IMR-90 (cell line): ENCODE data around the gene UCKL1. TPM values are rescaled to one million over a fixed set of nuclear protein-coding genes. Genes with fewer than 3 reads are reported as not detected.

Experiments
- ATAC-seq: fragments of 200-7000 bp; cut with Tn5 transposase; 2 replicates; pipeline ENCODE4 v1.9.1; 2020; ENCODE audit warnings: low read depth, mild to moderate bottlenecking, moderate library complexity
- BruUV-seq: library from RNA; stranded (reverse); fragments of 400-500 nt; replicated peaks from 2 replicates; lab custom pipeline; 2021; lab: Mats Ljungman, UMichigan
- CTCF ChIA-PET: fragments of 300-600 bp; formaldehyde crosslinking; extraction: SDS; loops from one replicate; lab custom pipeline; 2021; ENCODE audit warnings: antibody characterized with exemption; lab: Yijun Ruan, JAX
- POLR2A ChIA-PET: fragments of 300-600 bp; sonication (Branson Sonifier 250); formaldehyde crosslinking; loops from one replicate; lab custom pipeline; 2022; ENCODE audit warnings: antibody characterized with exemption; ENCODE audit not compliant: unreplicated experiment; lab: Charles Lee
- DNase-seq: peaks from one replicate; pipeline ENCODE4 v3.0.0; 2013
- H2AFZ ChIP-seq: replicated peaks from 2 replicates; pipeline ENCODE3; 2013; ENCODE audit warnings: low read length, mild to moderate bottlenecking; ENCODE audit not compliant: poor library complexity
- H2AK5ac ChIP-seq: 2 replicates; pipeline ENCODE4 v1.6.1; 2013; ENCODE audit warnings: low read depth, low read length, inconsistent platforms
- H2AK9ac ChIP-seq: replicated peaks from 2 replicates; pipeline ENCODE3; 2013; ENCODE audit warnings: mild to moderate bottlenecking, low read depth, low read length, moderate library complexity; ENCODE audit not compliant: poor library complexity
- H2BK120ac ChIP-seq: 2 replicates; pipeline ENCODE4 v1.6.1; 2013; ENCODE audit warnings: low read depth, low read length, inconsistent platforms
- H2BK15ac ChIP-seq: 3 replicates; pipeline ENCODE4 v1.6.1; 2013; ENCODE audit warnings: low read depth, low read length, inconsistent platforms
- H2BK20ac ChIP-seq: 2 replicates; pipeline ENCODE4 v1.6.1; 2013; ENCODE audit warnings: low read depth, mild to moderate bottlenecking, inconsistent platforms, low read length, moderate library complexity
- H2BK5ac ChIP-seq: 2 replicates; pipeline ENCODE4 v1.6.1; 2013; ENCODE audit warnings: mild to moderate bottlenecking, low read depth, low read length, inconsistent platforms; ENCODE audit not compliant: poor library complexity, severe bottlenecking
- H3K14ac ChIP-seq: replicated peaks from 2 replicates; pipeline ENCODE4 v1.6.1; 2013; ENCODE audit warnings: low read depth, low read length, inconsistent platforms
- H3K18ac ChIP-seq: 2 replicates; pipeline ENCODE4 v1.6.1; 2013; ENCODE audit warnings: low read depth, low read length, control low read depth
- H3K23ac ChIP-seq: 2 replicates; pipeline ENCODE4 v1.6.1; 2013; ENCODE audit warnings: low read depth, low read length, inconsistent platforms
- H3K27ac ChIP-seq: 2 replicates; pipeline ENCODE4 v1.5.1; 2013; ENCODE audit warnings: mild to moderate bottlenecking, control low read depth, low read length; ENCODE audit not compliant: insufficient read depth
- H3K27me3 ChIP-seq: 2 replicates; pipeline ENCODE4 v1.6.1; 2013; ENCODE audit warnings: low read length; ENCODE audit not compliant: control insufficient read depth, insufficient read depth
- H3K36me3 ChIP-seq: 2 replicates; pipeline ENCODE4 v1.6.1; 2013; ENCODE audit warnings: low read length, mixed read lengths; ENCODE audit not compliant: control insufficient read depth, insufficient read depth
- H3K4ac ChIP-seq: 2 replicates; pipeline ENCODE4 v1.6.1; 2013; ENCODE audit warnings: low read depth, low read length, inconsistent platforms
- H3K4me1 ChIP-seq: 2 replicates; pipeline ENCODE4 v1.6.1; 2013; ENCODE audit warnings: low read length, mixed read lengths; ENCODE audit not compliant: control insufficient read depth, insufficient read depth
- H3K4me2 ChIP-seq: 2 replicates; pipeline ENCODE4 v1.6.1; 2013; ENCODE audit warnings: low read depth, mild to moderate bottlenecking, control low read depth, low read length, moderate library complexity
- H3K4me3 ChIP-seq: 2 replicates; pipeline ENCODE4 v1.5.1; 2013; ENCODE audit warnings: low read depth, mild to moderate bottlenecking, control low read depth, low read length, moderate library complexity; ENCODE audit not compliant: insufficient read depth
- H3K56ac ChIP-seq: 2 replicates; pipeline ENCODE4 v1.6.1; 2013; ENCODE audit warnings: low read length, inconsistent platforms; ENCODE audit not compliant: insufficient read depth; ENCODE audit errors: extremely low read depth
- H3K79me1 ChIP-seq, 2 experiments: 2 replicates each; pipeline ENCODE4 v1.6.1; 2013; ENCODE audit warnings: low read length in 2 of 2, inconsistent platforms in 1 of 2, low read depth in 1 of 2
- H3K9ac ChIP-seq: 2 replicates; pipeline ENCODE4 v1.6.1; 2013; ENCODE audit warnings: low read depth, low read length, control low read depth
- H3K9me1 ChIP-seq: 2 replicates; pipeline ENCODE4 v1.6.1; 2013; ENCODE audit warnings: low read length, inconsistent platforms; ENCODE audit not compliant: insufficient read depth
- H3K9me3 ChIP-seq: 2 replicates; pipeline ENCODE4 v1.6.1; 2013; ENCODE audit warnings: low read length; ENCODE audit not compliant: control insufficient read depth, insufficient read depth
- H4K20me1 ChIP-seq: 2 replicates; pipeline ENCODE4 v1.6.1; 2013; ENCODE audit warnings: low read length, inconsistent platforms; ENCODE audit not compliant: insufficient read depth
- H4K5ac ChIP-seq: 2 replicates; pipeline ENCODE4 v1.6.1; 2013; ENCODE audit warnings: mild to moderate bottlenecking, low read depth, low read length, control low read depth
- H4K8ac ChIP-seq, 2 experiments: 2 replicates each; pipeline ENCODE4 v1.6.1; 2013; ENCODE audit warnings: low read depth in 2 of 2, low read length in 2 of 2, control low read depth in 1 of 2, inconsistent platforms in 1 of 2
- H4K91ac ChIP-seq: 2 replicates; pipeline ENCODE4 v1.6.1; 2013; ENCODE audit warnings: low read depth, low read length, inconsistent platforms; ENCODE audit not compliant: insufficient read depth
- CEBPB ChIP-seq: IDR thresholded peaks from 2 replicates; pipeline ENCODE4 v1.6.1; 2012; ENCODE audit warnings: low read depth, low read length, improper control_type of control experiment
- FOS ChIP-seq: fragments of 150-350 bp; IDR thresholded peaks from 2 replicates; pipeline ENCODE4 v1.6.1; 2016; ENCODE audit warnings: low read depth, low read length
- WGBS, 2 experiments: methylation state at CpG; one replicate each; pipeline versions ENCODE4 v1.1.5 to v1.1.7; 2013; ENCODE audit warnings: missing lambda C conversion rate in 2 of 2; ENCODE audit not compliant: insufficient read length in 1 of 2; ENCODE audit errors: extremely low coverage in 2 of 2; 5-methylcytosine and 5-hydroxymethylcytosine counted together
- dilution Hi-C: fragments of 300-500 bp; cut with HindIII; formaldehyde crosslinking; loops from one replicate; pipeline ENCODE4 v1.14.3; 2018; ENCODE audit warnings: low sequenced_read_pairs; ENCODE audit not compliant: unreplicated experiment
- in situ Hi-C: fragments of 300-500 bp; cut with MboI; formaldehyde crosslinking; loops from 3 replicates; pipeline ENCODE4 v1.14.3; 2019; ENCODE audit warnings: low sequenced_read_pairs, inconsistent platforms, mixed read lengths
- intact Hi-C: fragments of 100-400 bp; cut with micrococcal nuclease; formaldehyde crosslinking; loops from 2 replicates; pipeline ENCODE4 v1.10.0; 2022
- polyA plus RNA-seq, 3 experiments: library from polyadenylated mRNA; depleted of rRNA; stranded (reverse); fragments of >200 nt; gene quantifications; 2 replicates each; pipeline ENCODE4 v1.2.3, GENCODE V29; 2012; ENCODE audit warnings: low replicate concordance in 1 of 3
- total RNA-seq: library from RNA; depleted of rRNA; stranded (reverse); fragments of >200 nt; gene quantifications from 2 replicates; pipeline ENCODE4 v1.2.3, GENCODE V29; 2012
- TF ChIP-seq, protein P1 (sequence below): fragments of 150-350 bp; IDR thresholded peaks from 2 replicates; pipeline ENCODE4 v1.6.1; 2017; ENCODE audit warnings: mild to moderate bottlenecking, antibody characterized with exemption, low read length, low read depth
- TF ChIP-seq, protein P2 (sequence below): fragments of 150-350 bp; IDR thresholded peaks from 2 replicates; pipeline ENCODE4 v1.6.1; 2016; ENCODE audit warnings: low read depth, mild to moderate bottlenecking, low read length, moderate library complexity, borderline replicate concordance

UCKL1 gene
- total and polyA plus RNA-seq, 2 of the 4 experiments (the other 2 are of a cell fraction), result 16.7 to 54.7 TPM

DNA sequence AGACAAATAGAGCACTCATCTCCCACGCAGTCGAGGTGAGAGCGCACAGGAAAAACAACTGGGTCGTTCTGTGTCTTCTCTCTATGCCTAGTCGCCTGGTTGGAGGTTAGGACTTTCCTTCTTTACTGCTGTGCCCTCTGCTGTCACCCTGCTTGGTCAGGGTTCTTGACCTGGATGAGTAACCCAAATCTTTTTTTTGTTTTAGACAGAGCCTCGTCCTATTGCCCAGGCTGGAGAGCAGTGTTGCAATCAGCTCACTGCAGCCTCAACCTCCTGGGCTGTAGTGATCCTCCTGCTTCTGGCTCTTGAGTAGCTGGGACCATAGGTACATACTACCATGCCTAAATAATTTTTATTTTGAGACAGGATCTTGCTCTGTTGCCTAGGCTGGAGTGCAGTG lies 49.2 kb upstream of the UCKL1 start:
- H4K8ac ChIP-seq, result no peak overlapping the region
- peaks cover 34% of the 10 kb centered on the region for H4K20me1 ChIP-seq
- peak; percentile 16 for DNase-seq

More for the DNA sequence above, 49.2 kb upstream of the UCKL1 start:
- peaks cover 8% of the 10 kb centered on the region; the same call in 1 of the 2 replicates for H3K4me1 ChIP-seq
- ChIA-PET CTCF (no interaction called here), POLR2A (no interaction called here)
- H2AK5ac ChIP-seq, result no peak overlapping the region
- H3K23ac ChIP-seq, result no peak overlapping the region
- no peak overlapping the region for H2BK20ac ChIP-seq
- peaks cover 57% of the 10 kb centered on the region for H3K36me3 ChIP-seq
- H2BK5ac ChIP-seq, result no peak overlapping the region
- H2AFZ ChIP-seq, result no peak overlapping the region
- no peak overlapping the region for H3K4ac ChIP-seq
- peak; percentile 56 for ATAC-seq
- no TSS peak for BruUV-seq
- no peaks in the 10 kb centered on the region for H3K9me3 ChIP-seq
- H3K14ac ChIP-seq, result no peak overlapping the region
- peak overlapping the region; percentile 52 for H2AK9ac ChIP-seq
- TF ChIP-seq, protein P1, sequence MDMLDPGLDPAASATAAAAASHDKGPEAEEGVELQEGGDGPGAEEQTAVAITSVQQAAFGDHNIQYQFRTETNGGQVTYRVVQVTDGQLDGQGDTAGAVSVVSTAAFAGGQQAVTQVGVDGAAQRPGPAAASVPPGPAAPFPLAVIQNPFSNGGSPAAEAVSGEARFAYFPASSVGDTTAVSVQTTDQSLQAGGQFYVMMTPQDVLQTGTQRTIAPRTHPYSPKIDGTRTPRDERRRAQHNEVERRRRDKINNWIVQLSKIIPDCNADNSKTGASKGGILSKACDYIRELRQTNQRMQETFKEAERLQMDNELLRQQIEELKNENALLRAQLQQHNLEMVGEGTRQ, result no peak
- TF ChIP-seq CEBPB, result peak; percentile 57
- TF ChIP-seq FOS, result no peak
- TF ChIP-seq, protein P2, sequence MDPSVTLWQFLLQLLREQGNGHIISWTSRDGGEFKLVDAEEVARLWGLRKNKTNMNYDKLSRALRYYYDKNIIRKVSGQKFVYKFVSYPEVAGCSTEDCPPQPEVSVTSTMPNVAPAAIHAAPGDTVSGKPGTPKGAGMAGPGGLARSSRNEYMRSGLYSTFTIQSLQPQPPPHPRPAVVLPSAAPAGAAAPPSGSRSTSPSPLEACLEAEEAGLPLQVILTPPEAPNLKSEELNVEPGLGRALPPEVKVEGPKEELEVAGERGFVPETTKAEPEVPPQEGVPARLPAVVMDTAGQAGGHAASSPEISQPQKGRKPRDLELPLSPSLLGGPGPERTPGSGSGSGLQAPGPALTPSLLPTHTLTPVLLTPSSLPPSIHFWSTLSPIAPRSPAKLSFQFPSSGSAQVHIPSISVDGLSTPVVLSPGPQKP, result no peak
- 100% methylated on average over 2 of the region's 6 CpGs; no CpG with 5 or more reads in 1 of the 2 experiments for WGBS, 2 experiments
- dilution Hi-C loops, result no loop called here
- no peak overlapping the region for H3K18ac ChIP-seq
- no peak overlapping the region for H3K4me3 ChIP-seq
- H3K56ac ChIP-seq, result no peak overlapping the region
- intact Hi-C loops, result no loop called here
- H3K9ac ChIP-seq, result no peak overlapping the region
- no peak overlapping the region for H2BK120ac ChIP-seq
- no peak overlapping the region for H4K5ac ChIP-seq
- peaks cover 10% of the 10 kb centered on the region; the same call in 1 of the 2 replicates for H3K9me1 ChIP-seq
- in situ Hi-C loops, result no loop called here
- no peak overlapping the region for H4K91ac ChIP-seq
- no peak overlapping the region for H2BK15ac ChIP-seq
- H3K27me3 ChIP-seq, result no peaks in the 10 kb centered on the region
- H3K79me1 ChIP-seq, result peaks cover 29 to 56% of the 10 kb centered on the region in 2 experiments
- no peak overlapping the region for H3K27ac ChIP-seq
- no peak overlapping the region for H3K4me2 ChIP-seq
